HepG2 (cell line): Measurements from ENCODE around the gene FNDC10.

Experiments
- ARHGAP35 ChIP-seq: sonication (generic); formaldehyde crosslinking; IDR thresholded peaks from 2 replicates; pipeline ENCODE4 v1.9.0; 2022; ENCODE audit warnings: mild to moderate bottlenecking, inconsistent platforms, moderate library complexity, missing genetic modification reagents, borderline replicate concordance
- EZH2 ChIP-seq: conservative IDR thresholded peaks from 2 replicates; pipeline ENCODE4 v1.6.1; 2012; ENCODE audit warnings: mild to moderate bottlenecking, low read depth, low read length, moderate library complexity
- HES4 ChIP-seq: sonication (generic); formaldehyde crosslinking; IDR thresholded peaks from 2 replicates; pipeline ENCODE4 v1.9.0; 2021; ENCODE audit warnings: mild to moderate bottlenecking, missing genetic modification reagents, borderline replicate concordance
- MTA3 ChIP-seq: sonication (generic); formaldehyde crosslinking; IDR thresholded peaks from 2 replicates; pipeline ENCODE4 v1.4.0; 2020; ENCODE audit warnings: missing genetic modification reagents
- ZFP36 ChIP-seq: fragments of 150-350 bp; IDR thresholded peaks from 2 replicates; pipeline ENCODE4 v1.6.1; 2018; ENCODE audit warnings: borderline replicate concordance, low read length, low read depth; ENCODE audit not compliant: partially characterized antibody

DNA sequence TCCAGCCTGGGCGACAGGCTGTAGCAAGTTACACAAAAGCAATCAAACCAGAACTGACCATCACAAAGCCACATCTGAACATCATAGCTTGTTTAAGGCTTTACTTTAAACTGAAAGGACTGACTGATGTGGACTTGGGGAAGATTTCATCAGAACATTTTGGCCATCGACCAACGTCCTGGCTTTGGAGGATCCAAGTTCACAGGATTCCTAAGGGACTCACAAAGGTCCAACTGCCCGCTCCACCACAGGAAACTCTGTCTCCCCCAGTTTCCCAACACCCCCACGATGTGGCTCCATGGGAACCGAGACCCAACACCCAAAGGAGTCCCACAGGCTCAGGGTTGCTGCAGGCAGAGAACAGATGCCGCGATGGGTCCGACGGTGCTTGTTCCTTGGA, 34.6 kb downstream of the FNDC10 start:
- TF ChIP-seq HES4 (no peak), ARHGAP35 (CRISPR knock-in tag) (no peak), MTA3 (CRISPR knock-in tag) (no peak), ZFP36 (no peak), EZH2 (no peak)
